Endothelial cell of umbilical vein (primary cell): ENCODE measurements around the gene CCDC91. TPM values are rescaled to one million over a fixed set of nuclear protein-coding genes. Genes with fewer than 3 reads are reported as not detected.
A peak's percentile ranks its signal among the peaks of the same experiment; 100 is the strongest.

Source experiments
- BruUV-seq: library from RNA; stranded (reverse); fragments of 400-500 nt; replicated peaks from 2 replicates; lab custom pipeline; 2021; lab: Mats Ljungman, UMichigan
- CTCF ChIA-PET: fragments of 300-600, 350-600 bp; sonication (Branson Sonifier 250); formaldehyde crosslinking; loops from one replicate; lab custom pipeline; 2021; ENCODE audit warnings: antibody characterized with exemption, inconsistent platforms; lab: Charles Lee
- POLR2A ChIA-PET: fragments of 300-600, 350-600 bp; sonication (Branson Sonifier 250); formaldehyde crosslinking; loops from one replicate; lab custom pipeline; 2021; ENCODE audit warnings: antibody characterized with exemption, inconsistent platforms; lab: Charles Lee
- DNase-seq: peaks from one replicate; pipeline ENCODE4 v3.0.0-alpha.2; 2011; ENCODE audit warnings: low read depth, low spot score
- FAIRE-seq: peaks from 2 replicates; lab custom pipeline; 2011; peaks lifted over from hg19 to GRCh38; lab: Jason Lieb, UNC
- H2AFZ ChIP-seq: 2 replicates; pipeline ENCODE4 v1.6.0; 2012; ENCODE audit warnings: low read depth, low read length, control low read depth, inconsistent platforms
- H3K27ac ChIP-seq: 2 replicates; pipeline ENCODE4 v1.5.1; 2011; ENCODE audit warnings: low read depth, mild to moderate bottlenecking, control low read depth, low read length, moderate library complexity; ENCODE audit not compliant: insufficient read depth
- H3K27me3 ChIP-seq, 2 experiments: 2 replicates each; pipeline versions ENCODE4 v1.6.0 to v1.6.1; 2011; ENCODE audit warnings: low read length in 2 of 2, mixed read lengths in 1 of 2; ENCODE audit not compliant: control insufficient read depth in 2 of 2, insufficient read depth in 2 of 2
- H3K36me3 ChIP-seq, 2 experiments: 2 replicates in 1 of 2; 3 replicates in 1 of 2; pipeline ENCODE4 v1.5.1; 2011; ENCODE audit warnings: low read length in 2 of 2, mild to moderate bottlenecking in 1 of 2, moderate library complexity in 1 of 2; ENCODE audit not compliant: control insufficient read depth in 2 of 2, insufficient read depth in 2 of 2; ENCODE audit errors: extremely low read depth in 1 of 2
- H3K4me1 ChIP-seq: 3 replicates; pipeline ENCODE4 v1.5.1; 2011; ENCODE audit warnings: mild to moderate bottlenecking, low read length; ENCODE audit not compliant: control insufficient read depth, insufficient read depth; ENCODE audit errors: extremely low read depth
- H3K4me2 ChIP-seq: 2 replicates; pipeline ENCODE4 v1.6.1; 2011; ENCODE audit warnings: low read length, control low read depth, mixed read lengths; ENCODE audit not compliant: insufficient read depth
- H3K4me3 ChIP-seq, 3 experiments: fragments of 200-600 bp in 1 of 3; sonication (generic), shearing (Covaris generic) in 1 of 3; replicated peaks in 1 of 3; 2 replicates each; pipeline ENCODE4 v1.5.1; 2011 to 2016; ENCODE audit warnings: control low read depth in 3 of 3, low read length in 3 of 3, mild to moderate bottlenecking in 2 of 3, inconsistent platforms in 1 of 3, low read depth in 1 of 3, moderate library complexity in 1 of 3; ENCODE audit not compliant: insufficient read depth in 1 of 3
- H3K79me2 ChIP-seq: 2 replicates; pipeline ENCODE4 v1.6.0; 2012; ENCODE audit warnings: low read length, inconsistent platforms; ENCODE audit not compliant: control insufficient read depth, insufficient read depth
- H3K9ac ChIP-seq: replicated peaks from 2 replicates; pipeline ENCODE3; 2011; ENCODE audit warnings: low read length, control low read depth; ENCODE audit not compliant: insufficient read depth; ENCODE audit errors: extremely low read depth
- H3K9me1 ChIP-seq: replicated peaks from 3 replicates; pipeline ENCODE4 v1.6.0; 2011; ENCODE audit warnings: mild to moderate bottlenecking, low read length; ENCODE audit not compliant: control insufficient read depth, insufficient read depth; ENCODE audit errors: extremely low read depth
- H3K9me3 ChIP-seq: replicated peaks from 2 replicates; pipeline ENCODE4 v1.5.1; 2012; ENCODE audit warnings: low read length, inconsistent platforms; ENCODE audit not compliant: control insufficient read depth, insufficient read depth
- H4K20me1 ChIP-seq: replicated peaks from 2 replicates; pipeline ENCODE3; 2011; ENCODE audit warnings: mild to moderate bottlenecking, low read length; ENCODE audit not compliant: control insufficient read depth, insufficient read depth; ENCODE audit errors: extremely low read depth
- CTCF ChIP-seq, 2 donors: IDR thresholded peaks; 1 replicate in 1 of 2; 2 replicates in 1 of 2; pipeline ENCODE4 v1.5.1; 2011; ENCODE audit warnings: low read length in 2 of 2, mild to moderate bottlenecking in 2 of 2, moderate library complexity in 2 of 2, control low read depth in 1 of 2, inconsistent platforms in 1 of 2, low read depth in 1 of 2; ENCODE audit not compliant: insufficient read depth in 1 of 2; ENCODE audit errors: extremely low read depth in 1 of 2
- FOS ChIP-seq: IDR thresholded peaks from 2 replicates; pipeline ENCODE4 v1.6.1; 2011; ENCODE audit warnings: mild to moderate bottlenecking, low read length, moderate library complexity, borderline replicate concordance; ENCODE audit not compliant: insufficient read depth
- GATA2 ChIP-seq: IDR thresholded peaks from 2 replicates; pipeline ENCODE4 v1.7.0; 2011; ENCODE audit warnings: low read depth, mild to moderate bottlenecking, moderate library complexity, mixed read lengths, low read length; ENCODE audit not compliant: insufficient read length, insufficient read depth
- JUN ChIP-seq: IDR thresholded peaks from 2 replicates; pipeline ENCODE4 v1.6.1; 2011; ENCODE audit warnings: borderline replicate concordance, low read depth; ENCODE audit not compliant: insufficient read length, insufficient read depth
- POLR2A ChIP-seq: IDR thresholded peaks from 2 replicates; pipeline ENCODE4 v1.6.1; 2012; ENCODE audit warnings: low read depth, mild to moderate bottlenecking, control low read depth, low read length
- POLR2AphosphoS5 ChIP-seq: IDR thresholded peaks from 2 replicates; pipeline ENCODE4 v1.6.1; 2012; ENCODE audit warnings: low read depth, mild to moderate bottlenecking, control low read depth, low read length, moderate library complexity; ENCODE audit not compliant: insufficient read depth
- dilution Hi-C: fragments of 300-500 bp; cut with MboI; formaldehyde crosslinking; loops from one replicate; pipeline ENCODE4 v1.15.0; 2019; ENCODE audit warnings: low sequenced_read_pairs; ENCODE audit not compliant: extremely low pct_ligation_motif_present
- intact Hi-C: fragments of 100-400 bp; cut with micrococcal nuclease; formaldehyde crosslinking; loops from one replicate; pipeline ENCODE4 v1.10.0; 2022
- polyA plus RNA-seq, 4 experiments: library from polyadenylated mRNA; depleted of rRNA in 3 of 4; stranded (reverse) in 3 of 4; unstranded in 1 of 4; fragments of >200 nt; gene quantifications; 2 replicates each; pipeline versions ENCODE4 v1.2.1 to v1.2.3, GENCODE V29; 2011 to 2012; ENCODE audit warnings: missing spikeins in 1 of 4
- total RNA-seq: library from RNA; stranded (reverse); gene quantifications from 2 replicates; pipeline ENCODE4 v1.2.3, GENCODE V29; 2021

Gene CCDC91
- total and polyA plus RNA-seq, 2 donors (not counting 3 experiments of a cell fraction or from before 2014, with no cell fraction given) = 3.8 to 10.5 TPM

DNA sequence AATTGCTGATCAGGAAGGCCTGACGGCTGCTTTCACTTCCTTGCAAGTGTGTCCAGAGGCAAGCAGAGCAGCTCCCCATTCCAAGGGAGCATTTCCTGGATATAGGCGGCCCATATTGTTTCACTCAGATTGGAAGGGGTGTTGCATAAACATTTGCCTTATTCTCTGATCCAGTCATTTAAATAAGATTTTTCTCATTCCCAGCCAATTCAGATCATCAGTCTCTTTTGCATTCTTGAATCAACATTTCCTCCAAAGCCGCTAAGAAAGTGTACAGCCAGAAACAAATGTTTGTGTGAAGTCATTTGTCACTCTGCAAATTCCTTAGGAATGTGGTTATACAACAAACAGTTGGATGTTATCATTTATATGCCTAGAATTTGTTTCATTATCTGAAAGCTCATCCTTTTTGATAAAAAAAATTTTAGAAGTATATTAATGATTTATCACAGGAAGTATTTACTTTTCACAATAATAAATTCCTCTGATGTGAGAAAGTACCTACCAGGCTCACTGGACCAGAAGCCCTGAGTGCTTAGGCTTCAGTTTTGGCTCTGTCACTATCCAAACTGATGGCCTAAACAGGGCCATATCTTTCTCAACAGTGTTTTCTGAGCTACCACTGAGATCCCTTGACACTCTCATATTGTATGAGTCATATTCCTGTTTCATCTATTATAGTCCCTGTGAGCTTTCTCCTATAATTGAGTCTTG is 379.6 kb downstream of the CCDC91 start:
- no peaks in the 10 kb centered on the region for H3K27me3 ChIP-seq
- peaks cover 6% of the 10 kb centered on the region for H3K4me1 ChIP-seq
- H3K36me3 ChIP-seq = no peaks in the 10 kb centered on the region
- no peak overlapping the region for H3K9ac ChIP-seq
- ChIA-PET POLR2A (no interaction called here), CTCF (interaction anchor here (0.9 to 1.1 kb wide), 2 partner anchors 54 to 428 kb away, joined by 3 read pairs; no protein-coding TSS in a partner anchor)
- no peaks in the 10 kb centered on the region for H3K9me1 ChIP-seq
- no peak overlapping the region for H3K4me2 ChIP-seq
- H2AFZ ChIP-seq = peak overlapping the region; percentile 26
- intact Hi-C loops (no loop called here), dilution Hi-C loops (no loop called here)
- no peaks in the 10 kb centered on the region for H3K79me2 ChIP-seq
- TF ChIP-seq POLR2A (no peak), CTCF (IDR thresholded peaks at IDR 0.05; ENCODE audit: extremely low read depth in 1 of 2, insufficient read depth in 1 of 2, low read depth in 1 of 2, low read length in 2 of 2) (no peak), JUN (peak; percentile 32), FOS (peak; percentile 44), GATA2 (no peak), POLR2AphosphoS5 (no peak)
- no peaks in the 10 kb centered on the region for H4K20me1 ChIP-seq
- H3K9me3 ChIP-seq = no peaks in the 10 kb centered on the region
- no peak overlapping the region for H3K4me3 ChIP-seq
- FAIRE-seq (peak; percentile 67), DNase-seq (peak; percentile 42)
- BruUV-seq = no TSS peak
- H3K27ac ChIP-seq = no peak overlapping the region
